Amniotic epithelial cell (primary cell): ENCODE data around the gene SMCO4.
"Not testable (repeated sequence)": the region's sequence is repeated elsewhere in the genome, so short reads cannot be mapped to it uniquely, and the experiment has no call there.

Experiments used
- DNase-seq: peaks from one replicate; pipeline ENCODE4 v3.0.0-alpha.2; 2010; ENCODE audit warnings: low read depth

Gene SMCO4

DNA sequence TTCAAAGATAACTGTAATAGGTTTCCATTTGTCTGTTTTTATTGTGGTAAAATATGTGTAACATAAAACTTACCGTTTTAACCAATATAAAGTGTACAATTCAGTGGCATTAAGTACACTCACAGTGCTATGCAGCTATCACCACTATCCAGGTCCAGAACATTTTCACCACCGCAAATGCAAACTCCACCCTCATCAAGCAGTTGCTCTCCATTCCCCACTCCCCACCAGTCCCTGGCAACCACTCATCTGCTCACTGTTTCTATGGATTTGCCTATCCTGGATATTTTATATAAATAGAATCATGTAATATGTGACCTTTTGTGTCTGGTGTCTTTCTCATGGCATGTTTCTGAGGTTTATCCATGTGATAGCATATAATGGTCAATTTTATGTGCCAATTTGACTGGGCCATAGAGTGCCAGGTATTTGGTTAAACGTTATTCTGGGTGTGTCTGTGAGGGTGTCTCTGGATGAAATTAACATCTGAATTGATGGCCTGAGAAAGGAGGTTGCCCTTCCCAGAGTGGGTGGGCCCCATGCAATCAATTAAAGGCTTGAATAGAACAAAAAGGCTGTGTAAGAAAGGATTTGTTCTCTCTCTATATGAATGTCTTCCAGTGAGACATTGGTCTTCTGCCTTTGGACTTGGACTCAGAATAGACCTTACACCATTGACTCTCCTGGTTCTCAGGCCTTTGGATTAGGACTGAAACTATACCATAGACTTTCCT lies 17.2 kb upstream of the SMCO4 start:
- no peak for DNase-seq

DNA sequence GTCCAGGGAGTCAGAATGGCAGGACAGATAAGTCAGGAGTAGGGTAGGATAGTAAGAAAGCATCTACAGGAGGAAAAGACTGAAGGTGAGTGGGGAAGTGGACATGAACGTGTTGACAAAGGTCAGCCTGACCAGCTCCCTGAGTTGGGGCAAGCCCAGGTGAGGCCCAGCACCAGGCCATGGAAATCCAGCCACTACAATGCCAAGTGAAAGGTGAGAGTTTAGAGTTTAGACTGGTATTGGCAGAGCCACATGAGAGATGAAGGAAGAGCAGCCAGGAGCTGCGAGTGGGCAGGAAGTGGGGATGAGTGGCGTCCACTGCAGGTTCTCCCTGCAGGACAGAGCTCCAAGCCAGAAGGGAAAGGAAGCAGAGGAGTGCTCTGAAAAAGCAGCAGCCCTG lies 16.5 kb upstream of the SMCO4 start:
- no peak for DNase-seq

DNA sequence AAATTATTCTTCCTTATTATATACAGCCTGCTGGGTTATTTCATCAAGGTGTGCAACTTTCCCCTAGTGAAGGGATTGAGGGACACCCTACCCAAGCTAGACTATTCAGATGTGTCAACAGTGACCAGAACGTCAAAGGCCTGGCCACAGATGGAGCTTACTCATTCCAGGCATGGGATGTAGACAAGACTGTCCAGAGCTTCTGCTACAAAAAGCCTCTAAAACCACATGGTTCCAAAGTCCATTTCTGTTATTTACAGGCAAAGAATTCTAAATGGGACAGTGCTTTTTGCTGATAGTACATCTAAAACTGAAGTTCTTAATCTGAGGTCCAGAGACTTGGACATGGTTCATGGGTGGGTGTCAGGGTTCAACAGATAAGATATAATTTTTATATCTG lies 9.7 kb upstream of the SMCO4 start:
- DNase-seq, result no peak

DNA sequence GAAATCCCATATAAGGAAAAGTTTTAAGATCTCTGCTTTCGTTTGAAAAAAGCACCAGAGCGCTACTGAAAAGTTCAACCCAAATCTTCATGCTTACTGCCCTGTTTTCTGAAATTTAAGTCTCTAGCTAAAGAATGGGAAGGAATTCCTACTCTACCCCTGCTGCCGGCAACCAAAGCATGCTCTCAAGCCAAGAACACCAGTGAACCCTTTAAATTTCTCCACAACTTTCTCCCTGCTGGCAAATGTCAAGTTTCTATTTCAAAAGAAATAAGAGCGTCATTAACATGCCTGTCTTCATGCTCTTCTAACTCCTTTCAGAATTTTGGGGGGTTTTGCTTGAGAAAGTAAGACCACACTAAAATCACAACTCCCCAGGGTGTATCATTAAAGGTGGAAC lies 6.8 kb upstream of the SMCO4 start:
- no peak for DNase-seq

DNA sequence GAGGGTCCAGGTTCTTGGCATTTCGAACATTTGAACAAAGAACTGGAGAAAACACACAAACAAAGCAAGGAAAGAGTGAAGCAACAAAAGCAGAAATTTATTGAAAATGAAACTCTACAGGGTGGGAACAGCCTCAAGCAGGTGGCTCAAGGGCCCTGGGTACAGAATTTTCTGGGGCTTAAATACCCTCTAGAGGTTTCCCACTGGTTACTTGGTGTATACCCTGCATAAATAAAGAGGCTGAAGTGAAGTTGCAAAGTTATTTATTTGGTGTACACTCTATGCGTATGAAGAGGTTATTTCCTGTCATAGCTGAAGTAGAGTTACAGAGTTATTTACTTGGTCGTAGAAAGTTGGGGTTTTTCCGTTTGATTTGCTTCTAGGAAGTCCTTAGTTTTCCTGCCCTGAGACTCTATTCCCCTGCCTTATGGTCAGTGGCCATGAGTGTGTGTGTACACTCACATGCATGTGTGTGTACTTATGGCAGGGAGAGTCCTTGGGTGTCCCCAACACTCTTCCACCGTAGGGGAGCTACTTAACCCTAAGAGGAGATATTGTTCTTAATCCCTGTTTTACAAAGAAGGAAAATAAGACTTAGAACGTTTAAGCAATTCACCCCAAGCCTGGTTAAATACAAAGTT lies 5.6 kb upstream of the SMCO4 start:
- no peak for DNase-seq

DNA sequence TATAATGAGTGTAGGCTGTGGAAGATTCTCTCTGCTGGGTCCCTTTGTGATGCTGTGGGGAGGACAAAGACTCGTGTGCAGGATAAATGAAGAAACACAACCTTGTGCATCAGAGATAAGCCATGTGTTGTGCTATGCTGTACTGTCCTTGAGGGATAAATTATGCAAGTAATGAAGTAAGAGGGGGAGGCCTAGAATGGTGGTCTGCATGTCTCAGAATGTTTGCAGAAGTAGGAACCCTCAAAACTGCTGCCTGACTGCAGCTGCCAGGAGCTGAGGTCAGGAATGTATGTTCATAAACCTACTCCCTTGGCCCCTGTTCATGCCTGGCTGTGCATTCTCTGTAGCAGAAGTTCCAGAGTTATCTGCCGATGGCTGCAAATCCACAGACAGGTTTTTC lies 4.6 kb upstream of the SMCO4 start:
- DNase-seq, result peak; percentile 23

DNA sequence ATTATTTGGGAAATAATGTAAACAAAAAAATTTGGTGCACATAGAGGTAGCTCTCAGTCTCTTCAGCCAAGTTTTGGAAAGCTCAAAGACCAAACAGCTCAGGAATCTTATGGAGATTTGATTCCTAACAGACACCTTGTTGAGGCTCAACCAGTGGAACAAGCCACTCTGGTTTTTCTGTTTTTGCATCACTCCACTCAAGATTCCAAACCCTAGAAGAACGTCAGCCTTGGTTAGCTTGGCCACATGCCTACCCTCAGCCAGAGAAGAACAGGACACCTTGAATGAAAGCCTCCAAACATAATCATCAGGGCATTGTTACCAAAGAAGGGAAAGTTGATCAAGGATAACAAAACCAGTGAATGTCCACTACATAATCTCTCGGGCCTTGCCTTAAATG lies 3.8 kb upstream of the SMCO4 start:
- DNase-seq, result no peak

DNA sequence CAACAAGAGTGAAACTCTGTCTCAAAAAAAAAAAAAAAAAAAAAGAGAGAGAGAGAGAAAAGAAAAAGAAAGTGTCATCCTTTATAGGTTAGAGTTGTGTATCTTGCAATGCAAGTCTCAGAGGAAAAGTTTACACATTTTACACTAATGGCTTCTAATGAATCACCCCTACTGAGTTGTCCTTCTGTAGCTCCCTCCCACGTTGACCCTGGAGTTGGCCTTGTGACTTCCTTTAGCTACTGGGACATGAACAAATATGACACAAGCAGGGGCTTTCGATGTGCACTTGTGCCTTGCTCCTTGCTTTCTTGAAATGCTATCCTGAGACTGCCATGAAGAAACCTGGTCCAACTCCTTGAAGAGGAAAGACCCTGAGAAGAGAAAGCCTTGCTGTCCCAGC lies 2.4 kb upstream of the SMCO4 start:
- no peak for DNase-seq

DNA sequence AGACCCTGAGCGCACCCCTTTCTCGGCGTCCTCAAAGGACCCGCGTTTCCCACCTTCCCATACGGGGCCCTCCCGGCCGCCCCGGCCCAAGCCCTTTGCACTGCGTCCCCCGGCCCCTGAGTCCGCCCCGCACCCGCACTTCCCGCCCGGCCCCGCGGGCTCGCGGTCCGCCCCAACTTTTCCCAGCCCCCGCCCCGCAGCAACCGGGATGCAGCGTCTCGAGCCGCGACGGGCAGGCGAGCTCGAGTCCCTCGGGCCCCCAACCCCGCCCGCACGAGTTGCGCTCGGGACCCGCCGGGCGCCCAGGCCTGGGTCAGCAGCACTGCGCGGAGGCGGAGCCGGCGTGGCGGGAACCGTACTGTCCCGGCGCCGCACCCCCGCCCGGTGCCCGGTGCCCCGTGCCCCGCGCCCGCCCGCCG lies 371 bp downstream of the SMCO4 start:
- DNase-seq, result no peak

DNA sequence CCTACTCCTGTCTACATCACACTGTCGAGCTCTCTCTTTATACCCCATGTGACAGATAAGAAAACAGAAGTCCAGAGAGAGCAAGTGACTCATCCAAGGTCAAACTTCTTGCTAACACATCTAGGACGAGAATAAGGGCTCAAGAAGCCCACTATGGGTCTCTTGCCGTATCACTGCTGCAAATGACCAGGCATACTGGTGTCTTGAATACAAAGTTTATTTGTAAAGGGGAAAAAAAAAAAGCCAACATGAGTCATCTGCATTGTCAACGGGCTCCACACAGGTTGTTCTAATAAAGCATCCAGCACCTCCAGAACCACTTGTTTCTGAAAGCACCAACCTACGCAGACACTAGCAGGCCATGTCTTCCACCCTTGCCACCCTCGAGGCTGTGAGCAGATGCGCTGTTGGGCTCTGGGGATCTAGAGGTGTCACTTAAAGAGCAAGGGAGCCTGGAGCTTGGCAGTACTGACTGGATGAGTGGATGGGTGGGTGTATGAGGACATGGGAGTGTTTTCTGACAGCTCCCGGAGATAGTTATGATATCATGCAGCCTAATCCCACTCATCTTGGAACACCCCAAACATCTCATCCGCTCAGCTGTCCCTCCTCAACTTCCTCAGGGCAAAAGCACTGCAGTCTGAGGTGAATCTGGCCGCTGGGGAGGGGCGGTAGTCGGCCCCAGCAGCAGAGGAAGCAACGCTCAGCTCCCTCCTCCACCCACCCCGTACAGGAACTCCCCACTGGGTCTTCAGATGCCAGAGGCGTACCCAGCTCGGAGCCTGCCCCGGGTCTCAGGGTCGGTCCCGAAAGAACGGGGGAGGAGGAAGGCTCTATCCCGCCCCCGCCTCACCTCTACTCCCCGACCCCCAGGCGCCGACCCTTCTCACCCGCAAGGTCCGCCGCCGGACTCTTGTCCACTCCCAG lies 1.0 kb downstream of the SMCO4 start:
- DNase-seq, result peak; percentile 62

DNA sequence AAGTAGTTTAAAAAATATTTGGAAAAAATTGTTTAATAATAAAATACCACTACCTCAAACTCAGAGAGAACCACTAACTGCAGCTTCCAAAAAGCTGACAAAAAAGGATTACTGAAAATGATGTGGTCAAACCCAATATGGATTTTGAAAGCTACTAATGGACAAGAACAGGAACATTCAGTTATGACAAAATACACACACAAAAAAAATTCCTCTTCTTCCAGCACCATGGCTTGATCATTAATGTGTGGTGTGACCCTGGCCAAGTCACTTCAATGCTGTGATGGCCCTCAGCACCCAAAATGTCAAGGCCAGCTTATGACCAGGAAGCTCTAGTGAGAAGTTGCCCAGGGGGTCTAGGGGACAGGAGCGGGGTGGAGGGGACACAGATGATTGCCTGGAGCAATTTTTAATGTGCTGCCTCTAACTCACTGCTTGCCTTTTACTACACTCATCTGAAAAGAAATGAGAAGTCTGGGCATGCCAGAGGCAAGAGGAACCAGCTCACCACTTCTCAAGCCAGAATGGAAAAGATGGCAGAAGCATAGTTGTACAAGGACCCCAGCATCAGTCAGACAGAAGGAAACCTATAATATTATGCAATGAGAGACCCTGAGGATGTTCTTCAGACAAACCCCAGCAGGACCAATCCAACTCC lies 2.2 kb downstream of the SMCO4 start:
- no peak for DNase-seq

DNA sequence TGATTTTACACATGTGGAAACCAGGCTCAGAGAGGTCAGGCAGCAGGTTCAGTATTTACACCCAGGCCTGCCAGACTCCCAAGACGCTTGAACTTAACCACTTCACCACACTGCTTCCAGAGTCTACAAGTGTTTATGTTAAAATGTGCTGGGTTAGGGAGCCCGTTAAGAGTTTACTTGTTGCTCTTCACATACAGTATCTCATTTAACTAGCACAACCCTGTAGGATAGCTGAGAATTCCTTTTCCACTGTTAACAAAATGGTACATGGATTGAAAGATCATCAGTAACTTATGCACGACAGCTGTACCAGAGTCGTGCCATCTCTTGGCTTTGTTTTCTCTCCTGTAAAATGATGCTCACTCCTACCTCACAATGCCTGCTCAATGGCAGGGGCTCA lies 2.9 kb downstream of the SMCO4 start:
- DNase-seq, result no peak

DNA sequence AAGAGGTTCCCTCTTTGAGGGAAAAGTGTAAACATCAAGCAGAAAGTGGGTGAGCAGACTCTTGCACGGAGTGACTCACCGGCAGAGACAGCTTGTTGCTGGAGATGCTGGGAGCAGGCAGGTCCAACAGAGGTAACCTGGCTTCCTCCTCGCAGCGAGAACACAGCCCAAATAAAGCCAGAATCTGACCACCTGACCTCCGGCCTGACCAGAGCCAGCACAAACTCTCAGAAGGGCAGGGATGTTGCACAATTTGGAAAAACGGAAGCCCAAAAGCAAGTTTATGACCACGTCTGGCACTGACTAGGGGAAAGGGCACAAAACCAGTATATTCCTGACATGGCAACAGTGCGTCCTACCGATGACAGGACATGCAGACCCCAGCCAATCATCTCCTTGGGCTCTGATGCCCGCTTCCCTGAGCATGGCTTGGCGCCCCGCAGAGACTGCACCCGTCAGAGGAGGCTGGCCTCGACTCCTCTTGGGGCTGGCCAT lies 5.4 kb downstream of the SMCO4 start:
- DNase-seq, result peak; percentile 25

DNA sequence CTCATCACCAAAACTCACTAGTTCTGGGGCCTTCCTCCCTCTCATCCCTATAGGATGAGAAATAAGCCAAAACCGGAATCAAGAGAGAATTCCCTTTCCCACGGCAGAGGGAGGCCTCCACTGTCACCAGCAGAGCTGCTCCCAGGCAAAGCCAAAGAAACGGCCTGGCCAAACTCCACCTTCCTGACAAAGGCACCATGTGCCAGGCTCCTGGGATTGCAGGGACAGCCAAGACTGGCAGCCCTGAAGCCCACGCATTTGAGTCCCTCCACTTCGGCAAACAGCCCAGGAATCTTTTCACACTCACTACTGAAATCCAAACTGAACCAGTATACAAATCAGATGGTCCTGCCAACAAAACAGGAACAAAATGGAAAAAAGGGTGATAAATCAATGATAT lies 6.1 kb downstream of the SMCO4 start:
- no peak for DNase-seq

DNA sequence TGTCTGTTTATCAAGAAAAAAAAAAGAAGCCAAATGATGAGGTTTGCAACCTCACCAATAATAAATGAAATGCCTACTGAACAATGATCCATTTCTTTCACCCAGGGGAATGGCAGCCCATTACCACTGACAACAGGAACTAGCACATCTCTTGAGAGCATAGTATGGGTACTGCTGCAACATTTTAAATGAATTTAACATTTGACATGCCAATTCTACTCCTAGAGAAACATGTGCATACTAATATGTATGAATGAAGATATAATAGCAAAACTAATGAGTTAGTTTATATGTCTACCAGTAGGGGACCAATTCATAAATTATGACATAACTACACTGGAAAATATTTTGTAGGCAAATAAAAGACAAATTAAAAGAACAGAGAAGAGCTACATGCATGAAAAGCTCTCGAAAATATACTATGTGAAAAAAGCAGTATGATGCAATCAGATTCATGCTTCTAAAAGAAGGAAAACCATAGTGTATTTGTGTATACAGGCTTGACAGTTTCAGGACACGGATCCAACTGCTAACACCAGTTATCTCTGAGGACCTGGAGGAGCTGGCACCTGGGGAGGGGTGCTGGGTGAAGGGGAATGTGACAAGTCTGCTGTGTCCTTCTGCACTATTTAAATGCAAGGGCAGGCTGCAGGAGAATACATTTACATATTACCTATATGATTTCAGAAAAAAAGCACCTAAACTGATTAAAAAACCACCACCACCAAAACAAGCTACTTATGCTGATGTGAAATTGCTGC lies 6.9 kb downstream of the SMCO4 start:
- no peak for DNase-seq

DNA sequence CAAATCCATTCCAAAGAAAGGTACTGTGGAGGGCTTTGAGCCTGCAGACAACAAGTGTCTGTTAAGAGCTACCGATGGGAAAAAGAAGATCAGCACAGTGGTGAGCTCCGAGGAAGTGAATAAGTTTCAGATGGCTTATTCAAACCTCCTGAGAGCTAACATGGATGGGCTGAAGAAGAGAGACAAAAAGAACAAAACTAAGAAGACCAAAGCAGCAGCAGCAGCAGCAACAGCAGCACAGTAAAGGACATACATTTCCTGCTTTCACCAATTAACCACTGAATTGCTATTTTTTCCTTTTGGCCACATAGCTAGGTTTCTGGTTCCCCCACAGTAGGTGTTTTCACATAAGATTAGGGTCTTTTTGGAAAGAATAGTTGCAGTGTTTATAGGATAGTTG lies 7.6 kb downstream of the SMCO4 start:
- not testable (repeated sequence) for DNase-seq

DNA sequence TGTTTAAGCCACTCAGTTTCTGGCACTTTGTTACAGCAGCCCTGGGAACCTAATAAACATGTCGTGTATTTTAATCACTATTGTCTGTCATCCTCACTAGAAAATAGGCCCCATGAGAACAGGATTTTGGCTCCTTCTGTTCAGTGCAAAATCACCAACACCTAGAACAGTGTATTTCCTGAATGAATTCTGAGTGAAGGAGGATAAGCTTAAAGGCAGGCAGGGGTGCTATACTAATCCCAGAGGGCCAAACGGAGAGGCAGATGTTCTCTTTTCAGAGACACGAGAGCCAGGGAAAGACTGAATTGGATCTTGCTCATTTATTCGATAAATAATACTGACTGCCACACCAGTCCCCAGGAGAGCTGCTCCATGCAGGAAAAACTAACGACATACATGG lies 10.4 kb downstream of the SMCO4 start:
- no peak for DNase-seq

DNA sequence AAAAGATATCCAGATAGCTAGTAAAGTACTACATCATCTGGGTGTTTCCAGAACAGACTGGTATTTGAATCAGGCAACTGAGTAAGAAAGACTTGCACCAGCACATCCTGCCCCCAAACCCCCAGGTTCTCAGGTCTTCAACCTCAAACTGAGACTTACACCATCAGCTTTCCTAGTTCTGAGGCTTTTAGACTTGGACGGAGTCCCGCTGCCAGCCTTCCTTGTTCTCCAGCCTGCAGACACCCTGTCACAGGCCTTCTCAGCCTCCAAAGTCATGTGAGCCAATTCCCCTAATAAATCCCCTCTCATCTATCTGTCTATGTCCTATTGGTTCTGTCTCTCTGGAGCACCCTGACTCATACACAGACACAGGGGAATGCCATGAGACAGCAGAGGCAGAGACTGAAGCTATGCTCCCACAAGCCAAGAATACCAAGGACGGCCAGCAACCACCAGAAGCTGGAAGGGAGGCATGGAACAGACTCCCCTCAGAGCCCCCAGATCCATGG lies 10.9 kb downstream of the SMCO4 start:
- peak; percentile 28 for DNase-seq

DNA sequence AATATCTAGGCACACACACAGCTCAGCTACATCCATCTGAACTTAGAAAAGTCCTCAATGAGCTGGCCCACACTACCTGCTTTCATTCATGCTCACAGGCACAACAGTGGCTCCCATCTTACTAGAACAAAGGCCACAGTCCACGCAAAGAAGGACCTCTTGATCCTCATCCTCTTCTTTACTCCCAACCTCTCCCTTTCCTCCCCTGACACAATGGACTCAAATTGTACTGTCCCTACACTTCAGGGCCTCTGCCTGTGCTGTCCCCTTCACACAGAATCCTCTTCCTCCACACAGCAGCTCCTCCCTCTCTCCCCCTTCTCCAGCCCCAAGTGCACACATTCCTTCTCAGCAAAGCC lies 12.7 kb downstream of the SMCO4 start:
- DNase-seq, result no peak

DNA sequence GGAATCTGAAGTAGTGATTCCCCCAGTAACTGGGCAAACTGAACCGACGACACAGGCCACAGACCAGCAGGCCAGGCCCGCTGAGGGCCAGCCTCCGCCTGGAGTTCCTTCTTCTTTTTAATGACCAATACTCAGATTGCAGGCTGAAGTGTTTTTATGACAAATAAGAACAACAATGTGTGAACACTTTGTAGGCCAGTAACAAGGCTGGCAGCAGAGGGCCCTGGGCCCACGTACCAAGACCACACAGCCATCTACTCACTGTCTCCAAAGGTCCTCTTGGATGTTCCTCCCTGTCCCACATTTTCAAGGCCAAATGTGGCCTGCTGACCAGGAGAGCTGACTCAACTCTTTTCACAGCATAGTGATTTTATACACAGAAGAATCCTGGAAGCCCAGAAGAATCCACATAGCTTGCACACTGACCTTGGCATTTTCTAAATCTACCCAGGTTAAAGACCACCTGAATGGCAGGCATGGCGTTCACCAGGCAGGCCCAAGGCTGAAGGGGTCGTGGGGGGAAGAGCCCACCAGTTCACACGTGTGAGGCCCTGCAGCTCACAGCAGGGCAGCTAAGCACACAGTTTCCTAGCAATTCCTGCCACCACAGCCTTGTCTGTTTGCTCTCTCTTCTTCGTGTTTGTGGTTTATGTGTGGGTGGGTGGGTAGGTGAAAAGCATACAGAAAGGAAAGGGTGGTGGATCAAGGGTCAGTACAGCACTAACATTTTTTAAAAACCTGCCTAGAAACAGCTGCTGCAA lies 13.3 kb downstream of the SMCO4 start:
- peak; percentile 54 for DNase-seq
